ENCODE results near the gene EIF5AL1.

DNA sequence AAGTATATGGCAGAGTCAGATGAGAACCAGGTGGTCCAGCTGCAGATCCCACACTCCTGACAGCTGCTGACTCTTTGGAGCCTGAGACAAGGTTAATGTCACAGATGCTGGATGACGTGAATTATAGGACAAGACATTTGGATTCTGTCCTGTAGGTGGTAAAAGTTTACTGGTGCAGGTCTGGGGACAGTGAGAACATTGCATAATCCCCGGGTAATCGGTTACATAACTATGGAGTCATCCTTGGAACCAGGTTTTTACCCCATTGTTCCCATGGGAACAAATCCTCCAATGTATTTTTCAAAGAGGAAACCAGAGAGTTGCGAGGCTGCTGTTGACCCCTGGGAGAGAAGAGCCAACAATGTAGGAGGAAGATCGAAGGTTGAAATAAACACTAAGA lies 39.4 kb upstream of the EIF5AL1 start:
- TF ChIP-seq, protein P1, sequence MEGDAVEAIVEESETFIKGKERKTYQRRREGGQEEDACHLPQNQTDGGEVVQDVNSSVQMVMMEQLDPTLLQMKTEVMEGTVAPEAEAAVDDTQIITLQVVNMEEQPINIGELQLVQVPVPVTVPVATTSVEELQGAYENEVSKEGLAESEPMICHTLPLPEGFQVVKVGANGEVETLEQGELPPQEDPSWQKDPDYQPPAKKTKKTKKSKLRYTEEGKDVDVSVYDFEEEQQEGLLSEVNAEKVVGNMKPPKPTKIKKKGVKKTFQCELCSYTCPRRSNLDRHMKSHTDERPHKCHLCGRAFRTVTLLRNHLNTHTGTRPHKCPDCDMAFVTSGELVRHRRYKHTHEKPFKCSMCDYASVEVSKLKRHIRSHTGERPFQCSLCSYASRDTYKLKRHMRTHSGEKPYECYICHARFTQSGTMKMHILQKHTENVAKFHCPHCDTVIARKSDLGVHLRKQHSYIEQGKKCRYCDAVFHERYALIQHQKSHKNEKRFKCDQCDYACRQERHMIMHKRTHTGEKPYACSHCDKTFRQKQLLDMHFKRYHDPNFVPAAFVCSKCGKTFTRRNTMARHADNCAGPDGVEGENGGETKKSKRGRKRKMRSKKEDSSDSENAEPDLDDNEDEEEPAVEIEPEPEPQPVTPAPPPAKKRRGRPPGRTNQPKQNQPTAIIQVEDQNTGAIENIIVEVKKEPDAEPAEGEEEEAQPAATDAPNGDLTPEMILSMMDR (IDR thresholded peaks at IDR 0.05) = no peak
- TF ChIP-seq POLR2AphosphoS5 (IDR thresholded peaks at IDR 0.05) (no peak), EP300 (IDR thresholded peaks at IDR 0.05) (no peak)

Data from suprapubic skin (tissue), 4 donors.